GF-D8 (cell line): ENCODE measurements around the gene NPEPL1.
"Not testable (repeated sequence)": the region's sequence is repeated elsewhere in the genome, so short reads cannot be mapped to it uniquely, and the experiment has no call there.

Experiments used
- DNase-seq: peaks from one replicate; lab custom pipeline; 2025; lab: John Stamatoyannopoulos, UW

NPEPL1 gene, protein sequence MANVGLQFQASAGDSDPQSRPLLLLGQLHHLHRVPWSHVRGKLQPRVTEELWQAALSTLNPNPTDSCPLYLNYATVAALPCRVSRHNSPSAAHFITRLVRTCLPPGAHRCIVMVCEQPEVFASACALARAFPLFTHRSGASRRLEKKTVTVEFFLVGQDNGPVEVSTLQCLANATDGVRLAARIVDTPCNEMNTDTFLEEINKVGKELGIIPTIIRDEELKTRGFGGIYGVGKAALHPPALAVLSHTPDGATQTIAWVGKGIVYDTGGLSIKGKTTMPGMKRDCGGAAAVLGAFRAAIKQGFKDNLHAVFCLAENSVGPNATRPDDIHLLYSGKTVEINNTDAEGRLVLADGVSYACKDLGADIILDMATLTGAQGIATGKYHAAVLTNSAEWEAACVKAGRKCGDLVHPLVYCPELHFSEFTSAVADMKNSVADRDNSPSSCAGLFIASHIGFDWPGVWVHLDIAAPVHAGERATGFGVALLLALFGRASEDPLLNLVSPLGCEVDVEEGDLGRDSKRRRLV

DNA sequence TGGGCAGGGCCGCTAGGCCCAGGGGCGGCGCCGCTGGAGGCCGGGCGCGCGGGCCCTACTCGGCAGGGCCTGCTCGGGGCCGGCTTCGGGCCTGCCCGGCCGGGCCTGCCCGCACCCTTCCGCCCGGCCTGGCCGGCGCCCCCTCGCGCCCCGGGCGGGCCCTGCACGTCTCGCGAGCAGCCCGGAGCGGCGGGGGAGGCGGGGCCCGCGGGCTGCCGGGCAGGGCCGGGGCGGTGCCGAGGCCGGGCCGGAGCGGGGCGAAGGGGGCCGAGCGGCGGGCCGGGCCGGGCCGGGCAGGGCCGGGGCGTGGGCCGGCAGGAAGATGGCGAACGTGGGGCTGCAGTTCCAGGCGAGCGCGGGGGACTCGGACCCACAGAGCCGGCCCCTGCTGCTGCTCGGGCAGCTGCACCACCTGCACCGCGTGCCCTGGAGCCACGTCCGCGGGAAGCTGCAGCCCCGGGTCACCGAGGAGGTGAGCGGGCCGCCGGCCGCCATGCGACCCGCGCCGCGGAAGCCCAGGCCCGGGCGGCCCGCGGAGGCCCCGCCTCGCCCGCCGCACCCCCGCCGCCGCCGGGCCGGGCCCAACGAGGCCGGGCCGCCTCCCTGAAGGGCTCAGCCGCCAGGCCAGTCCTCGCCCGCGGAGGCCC lies at the start of gene NPEPL1:
Gene NPEPL1, plus strand, starts transcription at position 222 of the 647 bp plus-strand sequence. Its CDS starts 101 bp downstream, at position 323.
- DNase-seq, result peak; percentile 41

DNA sequence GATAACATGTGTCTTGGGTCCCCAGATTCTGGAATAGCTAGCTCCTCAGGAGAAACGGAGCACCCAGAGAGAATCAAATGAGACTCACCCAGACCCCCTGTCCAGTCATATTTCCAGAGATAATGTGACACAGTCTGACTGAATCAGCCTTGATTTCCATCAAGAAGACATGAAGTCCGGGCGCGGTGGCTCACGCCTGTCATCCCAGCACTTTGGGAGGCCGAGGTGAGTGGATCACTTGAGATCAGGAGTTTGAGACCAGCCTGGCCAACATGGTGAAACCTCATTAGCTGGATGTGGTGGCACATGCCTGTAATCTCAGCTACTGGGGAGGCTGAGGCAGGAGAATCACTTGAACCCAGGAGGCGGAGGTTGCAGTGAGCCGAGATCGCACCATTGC lies 49.7 kb upstream of the NPEPL1 start:
- DNase-seq, result not testable (repeated sequence)

DNA sequence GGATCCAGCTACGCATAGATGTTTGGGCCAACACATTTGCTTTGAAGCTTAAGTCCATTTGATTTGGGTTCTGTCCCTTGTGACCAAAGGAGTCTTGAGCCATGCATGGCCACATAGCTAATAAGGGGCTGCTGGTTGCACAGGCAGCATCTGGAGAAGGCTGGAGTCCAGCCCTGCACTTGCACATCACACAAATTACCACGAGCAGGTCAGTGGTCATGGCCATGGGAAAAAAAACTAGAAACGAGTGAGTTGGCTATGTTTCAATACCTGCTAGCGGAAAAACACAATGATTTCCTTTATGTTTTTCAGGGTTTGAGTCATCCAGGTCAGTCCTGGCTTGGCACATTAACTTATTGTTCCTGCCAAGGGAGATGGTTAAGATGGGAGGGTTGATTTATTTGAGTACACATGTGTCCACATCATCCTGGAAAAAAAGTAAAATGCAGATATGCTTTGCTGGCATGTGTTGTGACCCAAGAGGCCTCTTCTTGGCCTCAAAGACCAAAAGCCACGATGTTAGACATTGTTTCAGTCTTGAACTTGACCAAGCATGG lies 47.1 kb upstream of the NPEPL1 start:
- DNase-seq, result no peak

DNA sequence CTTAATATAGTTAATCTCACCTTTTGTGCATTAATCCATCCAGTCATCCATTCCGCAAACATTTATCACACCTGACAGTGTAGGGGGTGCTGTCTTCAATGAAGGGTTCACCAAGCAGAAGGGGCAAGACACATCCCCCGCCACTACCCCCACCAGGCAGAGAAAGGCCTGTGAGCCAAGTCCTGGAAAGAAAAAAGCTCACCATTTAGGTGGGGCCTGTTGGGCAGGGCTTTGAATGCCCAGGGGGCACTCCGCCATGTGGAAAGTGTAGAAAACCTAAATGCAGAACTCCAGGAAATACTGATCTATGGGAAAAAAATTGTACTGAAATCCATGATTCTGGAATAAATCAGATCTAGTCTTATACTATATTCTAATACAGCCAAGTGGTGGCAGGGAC lies 46.3 kb upstream of the NPEPL1 start:
- DNase-seq, result no peak

DNA sequence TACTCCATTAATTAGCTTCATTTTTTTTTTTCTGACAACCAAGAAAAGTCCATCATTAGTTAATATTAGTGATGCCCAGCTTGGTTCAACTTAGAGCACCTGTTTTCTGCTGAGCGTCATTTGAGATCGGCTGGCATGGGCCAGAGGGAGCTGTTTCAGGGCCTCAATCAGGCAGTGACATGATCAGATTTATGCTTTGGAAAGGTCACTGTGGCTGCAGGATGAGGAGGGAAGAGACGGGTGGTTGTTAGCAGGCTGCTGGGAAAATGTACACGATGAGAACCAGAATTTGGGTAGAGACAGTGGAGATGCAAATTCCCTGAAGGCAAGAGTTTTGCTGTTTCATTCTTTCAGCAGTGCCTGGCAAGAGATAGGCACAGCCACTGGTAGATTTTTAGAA lies 45.9 kb upstream of the NPEPL1 start:
- DNase-seq, result no peak

DNA sequence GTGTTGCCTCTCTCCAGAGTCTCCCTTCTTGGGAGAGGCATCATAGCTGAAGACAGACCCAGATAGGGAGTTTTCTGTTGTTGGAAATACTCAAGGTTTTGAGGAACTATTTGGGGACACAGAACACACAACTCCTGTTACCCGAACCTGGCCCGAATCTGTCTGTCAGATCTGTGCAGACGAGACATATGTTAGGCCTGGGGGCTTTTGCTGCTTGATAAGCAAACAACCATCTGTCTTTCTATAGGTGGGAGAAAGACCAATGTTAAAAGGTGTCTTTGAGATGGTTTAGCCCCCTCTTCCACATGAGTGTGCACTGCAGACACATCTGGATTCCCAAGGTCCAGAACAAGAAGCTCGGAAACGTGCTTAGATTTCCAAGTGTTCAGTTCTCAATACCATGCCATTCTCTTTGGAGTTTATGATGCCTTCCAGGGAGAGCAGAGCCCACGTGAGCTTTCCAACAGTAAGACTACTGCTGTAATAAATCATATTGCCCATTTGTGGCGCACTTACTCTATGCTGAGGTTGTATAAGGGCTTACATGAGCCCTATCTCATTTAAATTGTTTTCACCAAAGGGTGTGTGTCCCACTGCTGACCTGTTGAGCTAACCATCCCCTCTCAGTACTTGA lies 45.3 kb upstream of the NPEPL1 start:
- no peak for DNase-seq

DNA sequence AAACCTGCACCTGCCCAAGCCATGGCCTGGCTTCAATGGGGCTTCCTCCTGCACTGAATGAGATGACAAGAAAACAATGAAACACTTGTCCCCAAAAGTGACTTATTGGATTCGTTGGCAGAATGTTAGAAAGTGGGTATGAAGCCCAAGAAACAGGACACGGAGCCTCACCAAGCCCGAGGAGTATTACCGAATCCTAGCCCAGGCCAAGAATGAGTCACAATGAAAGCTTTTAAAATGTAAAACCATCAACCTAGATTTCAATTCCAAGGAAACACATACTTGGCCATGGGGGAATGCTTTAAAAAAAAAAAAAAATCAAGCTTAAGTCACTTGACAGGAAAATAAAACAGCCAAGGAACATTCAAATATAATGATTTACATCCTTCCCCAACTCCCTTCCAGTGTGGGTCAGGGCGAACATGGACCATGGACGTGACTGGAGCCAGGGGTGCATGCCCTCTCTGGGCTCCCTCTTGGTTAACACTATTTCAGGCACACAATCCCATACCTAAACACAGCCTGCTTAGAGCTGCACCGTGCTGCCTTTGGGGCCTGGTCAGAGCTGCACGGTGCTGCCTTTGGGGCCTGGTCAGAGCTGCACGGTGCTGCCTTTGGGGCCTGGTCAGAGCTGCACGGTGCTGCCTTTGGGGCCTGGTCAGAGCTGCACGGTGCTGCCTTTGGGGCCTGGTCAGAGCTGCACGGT lies 44.7 kb upstream of the NPEPL1 start:
- DNase-seq, result no peak

DNA sequence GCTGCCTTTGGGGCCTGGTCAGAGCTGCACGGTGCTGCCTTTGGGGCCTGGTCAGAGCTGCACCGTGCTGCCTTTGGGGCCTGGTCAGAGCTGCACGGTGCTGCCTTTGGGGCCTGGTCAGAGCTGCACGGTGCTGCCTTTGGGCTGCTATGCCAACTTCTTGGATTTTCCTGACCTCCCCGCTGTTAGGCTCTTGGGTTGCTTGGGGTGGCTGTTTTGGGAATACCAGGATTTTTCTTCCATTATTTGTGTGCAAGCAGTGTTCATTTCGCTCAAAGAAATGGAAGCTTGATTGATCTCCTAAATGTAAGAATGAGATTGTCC lies 44.1 kb upstream of the NPEPL1 start:
- not testable (repeated sequence) for DNase-seq

DNA sequence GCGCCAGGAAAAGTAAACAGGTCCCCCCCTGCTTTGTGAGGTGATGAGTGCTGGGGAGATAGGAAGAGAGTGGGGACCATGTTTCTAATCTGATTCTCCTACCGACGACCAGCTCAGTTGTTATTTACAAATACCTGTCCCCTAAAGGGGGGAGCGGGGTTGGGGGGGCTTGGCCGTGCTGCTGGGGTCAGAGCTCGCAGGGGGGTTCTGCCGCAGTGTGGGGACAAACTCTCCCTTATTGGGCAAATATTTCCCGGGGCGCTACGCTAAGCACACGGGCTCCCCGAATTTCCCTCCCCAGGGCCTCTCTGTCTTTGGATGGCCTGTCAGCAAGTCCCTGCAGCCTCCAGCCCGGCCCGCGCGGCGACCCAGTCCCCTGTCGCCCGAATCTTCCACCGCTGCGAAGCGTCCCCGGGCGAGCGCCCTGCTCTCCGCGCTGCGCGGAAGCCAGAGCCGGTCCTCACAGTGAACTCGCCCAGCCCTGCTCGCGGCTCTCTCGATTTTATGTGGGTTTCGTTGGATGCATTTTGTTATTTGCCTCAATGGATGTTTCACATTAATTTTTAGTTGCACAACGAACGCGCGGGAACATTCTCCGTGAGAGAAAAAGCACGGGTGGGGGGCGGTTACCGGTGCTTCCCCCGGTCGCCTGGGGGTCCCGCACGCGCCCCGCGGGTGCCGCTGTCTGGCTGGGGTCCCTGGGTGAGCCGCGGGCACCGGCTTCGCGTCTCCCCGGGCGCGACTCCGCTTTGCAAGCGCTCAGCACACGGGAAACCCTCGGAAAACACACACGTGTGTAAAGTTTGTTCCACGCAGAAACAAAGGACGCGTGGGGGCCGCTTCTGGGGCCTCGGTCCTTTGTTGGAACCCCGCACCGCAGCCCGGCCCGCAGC lies 43.1 kb upstream of the NPEPL1 start:
- no peak for DNase-seq

DNA sequence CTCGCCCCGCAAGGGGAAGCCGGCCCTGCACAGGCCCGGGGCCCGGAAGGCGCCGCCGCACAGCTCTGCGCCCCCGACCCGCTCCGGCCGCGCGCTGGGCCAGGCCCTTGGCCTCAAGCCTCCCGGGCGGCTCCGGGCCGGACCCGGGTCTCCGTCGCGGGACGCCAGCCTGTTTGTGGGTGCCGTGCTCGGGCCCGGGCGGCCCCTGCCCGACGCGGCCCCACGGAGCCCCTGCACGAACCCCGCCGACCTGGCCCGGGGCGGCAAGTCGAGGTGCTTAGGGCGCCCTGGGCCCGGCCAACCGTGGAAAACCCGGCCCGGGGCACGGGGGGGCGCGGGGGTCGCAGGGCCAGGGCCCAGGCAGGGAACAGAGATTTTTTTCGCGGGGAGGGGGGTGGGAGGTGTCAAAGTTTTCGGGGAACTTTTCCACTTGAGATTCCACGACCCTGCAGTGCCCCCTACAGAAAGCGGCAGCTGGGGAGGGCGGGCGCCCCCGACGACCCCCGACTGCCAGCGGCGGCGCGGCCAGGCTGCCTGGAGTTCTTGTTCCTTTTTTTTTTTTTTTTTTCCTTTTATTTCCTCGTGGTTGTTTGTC lies 42.3 kb upstream of the NPEPL1 start:
- no peak for DNase-seq

DNA sequence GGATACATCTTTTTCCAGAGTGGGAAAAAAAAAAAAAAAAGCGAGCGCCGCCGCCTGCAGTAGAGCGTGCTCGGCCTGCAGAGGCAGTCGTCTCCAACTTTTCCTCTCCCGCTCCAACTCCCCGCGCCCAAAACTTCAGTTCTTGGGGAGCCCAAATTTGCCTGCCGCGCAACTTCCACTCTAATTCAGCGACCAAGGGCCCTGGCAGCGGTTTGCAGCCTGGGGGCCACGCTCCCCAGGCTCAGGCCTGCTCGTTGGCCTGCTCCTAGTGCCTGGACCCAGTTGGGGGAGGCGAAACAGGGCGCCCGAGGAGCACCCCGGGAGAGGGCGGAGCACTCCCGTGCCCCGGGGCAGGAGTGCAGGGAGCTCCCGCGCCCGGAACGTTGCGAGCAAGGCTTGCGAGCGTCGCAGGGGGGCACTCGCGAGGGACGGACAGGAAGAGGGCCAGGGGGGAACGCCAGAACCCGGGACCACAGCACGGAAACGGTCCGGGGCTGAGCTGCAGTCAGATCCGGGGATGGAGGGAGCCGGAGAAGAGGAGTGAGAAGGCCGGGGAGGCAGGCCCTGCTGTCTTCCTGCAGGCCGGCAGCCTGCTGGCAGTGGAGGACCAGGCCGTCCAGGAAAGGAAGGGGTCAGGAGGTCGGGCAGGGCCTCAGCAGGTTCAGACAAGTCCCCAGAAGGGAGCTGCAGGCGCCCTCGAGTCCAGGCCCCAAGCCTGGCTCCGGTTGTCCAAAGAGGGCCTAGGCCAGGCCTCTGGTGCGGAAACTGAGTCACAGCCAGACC lies 41.6 kb upstream of the NPEPL1 start, which contains the start of gene STX16:
Gene STX16, plus strand, starts transcription at position 508 of the 783 bp plus-strand sequence. CDS start 724 bp downstream, outside the sequence.
- peak; percentile 72 for DNase-seq

DNA sequence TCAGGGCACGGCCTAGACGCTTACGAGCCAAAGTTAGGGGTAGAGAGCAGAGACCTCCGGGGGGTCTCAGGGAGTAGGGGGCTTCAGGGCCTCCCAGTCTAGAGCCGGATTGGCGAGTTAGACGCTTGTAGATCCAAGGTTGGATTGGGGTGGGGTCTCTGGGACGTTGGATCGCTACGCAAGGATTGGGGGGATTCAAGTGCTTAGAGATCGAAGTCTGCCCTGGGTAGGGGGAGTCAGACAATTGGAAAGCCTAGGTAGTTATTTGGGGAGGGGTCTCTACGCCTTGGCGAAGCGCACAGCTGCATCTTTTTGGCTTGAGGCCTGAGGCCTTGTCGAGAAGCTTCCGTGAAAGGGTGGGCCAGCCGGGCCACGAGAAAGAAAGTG lies 41.0 kb upstream of the NPEPL1 start:
- no peak for DNase-seq

DNA sequence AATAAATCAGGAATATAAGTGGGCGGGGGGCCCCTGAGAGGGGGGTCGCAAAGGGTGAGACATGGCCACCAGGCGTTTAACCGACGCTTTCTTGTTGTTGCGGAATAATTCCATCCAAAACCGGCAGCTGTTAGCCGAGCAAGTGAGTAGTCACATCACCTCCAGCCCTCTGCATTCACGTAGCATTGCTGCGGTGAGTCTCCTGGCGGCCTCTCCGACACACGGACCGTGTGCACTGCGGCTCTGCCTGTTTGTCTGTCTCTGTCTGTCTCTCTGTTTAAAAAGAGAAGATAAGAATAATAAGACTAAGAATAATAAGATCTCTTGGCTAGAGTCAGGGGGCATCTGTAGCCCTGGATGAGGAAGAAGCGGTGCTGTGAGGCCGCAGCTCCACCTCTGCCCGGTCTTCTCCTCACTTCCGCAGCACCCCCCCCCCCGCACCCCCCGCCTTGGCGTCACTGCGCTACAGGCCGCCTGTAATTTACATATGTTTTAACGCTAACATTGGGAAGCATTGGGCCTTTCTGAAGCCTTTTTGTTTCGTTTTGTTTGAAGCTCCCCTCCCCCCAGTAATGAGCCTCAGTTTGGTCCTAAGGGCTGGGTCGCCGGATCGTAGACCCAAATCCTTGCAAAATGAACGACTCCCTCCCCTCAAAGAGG lies 40.5 kb upstream of the NPEPL1 start:
- DNase-seq, result peak; percentile 62

DNA sequence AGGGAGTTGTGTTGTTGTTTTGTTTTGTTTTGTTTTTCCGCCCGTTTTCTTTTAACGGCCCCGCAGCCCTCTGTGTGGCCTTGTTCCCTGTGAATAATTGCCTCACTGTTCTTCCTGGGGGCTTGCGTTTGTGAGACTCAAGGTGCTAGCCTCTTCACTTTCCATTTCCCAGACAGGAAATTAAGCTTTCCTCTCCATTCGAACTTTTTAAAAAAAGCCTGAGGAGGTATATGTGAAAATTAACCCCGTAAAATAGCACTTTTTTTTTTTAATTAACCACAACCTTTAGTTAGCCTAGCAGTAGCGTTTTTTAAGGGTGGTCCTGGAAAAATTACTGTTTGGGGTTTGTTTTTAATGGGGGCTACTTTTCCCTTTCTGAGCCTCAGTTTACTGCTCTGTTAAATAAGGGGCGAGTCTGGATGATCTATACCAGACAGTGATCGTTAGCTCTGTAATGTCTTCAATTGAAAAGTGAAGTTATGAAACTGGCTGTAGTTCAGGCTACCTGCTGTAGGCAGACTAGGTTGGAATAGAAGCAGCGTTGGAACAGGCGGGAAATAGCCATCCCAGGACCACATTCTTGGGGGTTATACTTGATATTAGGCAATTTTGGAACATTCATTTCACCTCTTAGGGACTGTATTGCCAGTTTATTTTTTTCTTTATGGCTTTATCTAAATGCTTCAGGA lies 39.9 kb upstream of the NPEPL1 start:
- DNase-seq, result no peak

DNA sequence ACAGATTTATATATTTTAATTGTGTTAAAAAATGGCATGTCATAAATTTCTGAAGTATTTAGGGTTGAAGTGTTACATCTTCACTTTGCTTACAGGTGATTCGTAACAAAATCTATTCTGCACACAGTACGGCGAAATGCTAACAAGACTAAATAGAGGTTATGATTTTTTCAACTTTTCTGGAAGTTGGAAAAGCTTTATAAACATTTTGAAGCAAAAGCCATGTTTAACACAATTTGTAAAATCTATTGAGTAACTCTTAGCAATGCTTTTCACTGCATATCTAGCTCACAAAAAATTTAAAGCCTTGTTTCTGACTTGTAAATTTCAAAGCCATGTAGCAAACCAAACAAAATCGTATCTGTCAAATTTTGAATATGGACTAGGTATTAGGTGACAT lies 38.3 kb upstream of the NPEPL1 start:
- no peak for DNase-seq

DNA sequence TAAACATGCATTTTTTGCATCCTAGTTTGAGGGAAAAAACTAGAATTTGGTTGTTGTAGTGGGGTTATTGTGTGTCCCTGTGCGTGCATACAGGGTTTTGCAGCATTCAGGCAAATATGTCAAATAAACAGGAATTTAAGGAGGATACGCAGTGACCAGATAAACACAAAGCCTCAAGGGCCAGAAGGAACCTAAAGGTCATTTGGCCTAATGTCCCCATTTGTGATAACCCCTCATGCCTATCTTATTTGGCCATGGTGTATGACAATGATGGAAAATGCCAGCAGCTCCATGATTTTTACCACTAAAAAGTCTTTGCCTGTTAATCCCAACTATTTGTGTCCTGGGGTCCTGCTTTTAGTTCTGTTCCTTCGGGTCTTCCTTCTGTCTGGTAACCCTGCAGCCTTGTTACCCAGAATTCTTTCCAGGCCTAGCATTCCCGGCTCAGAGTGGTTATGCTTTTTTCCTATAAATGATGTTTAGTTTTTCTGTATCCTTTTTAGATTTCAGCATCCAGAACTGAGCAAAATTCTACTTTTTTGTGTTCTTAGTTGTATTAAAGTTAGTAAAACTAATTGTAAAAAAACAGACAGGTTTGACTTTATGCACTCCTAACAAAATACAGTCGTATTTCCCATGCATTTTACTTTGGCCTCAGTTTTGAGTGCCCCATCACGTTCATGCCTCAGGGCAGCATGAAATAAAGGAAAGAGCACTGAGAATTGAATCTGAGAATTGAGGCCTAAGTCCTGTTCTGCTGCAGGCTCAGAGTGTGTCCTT lies 37.1 kb upstream of the NPEPL1 start:
- no peak for DNase-seq

DNA sequence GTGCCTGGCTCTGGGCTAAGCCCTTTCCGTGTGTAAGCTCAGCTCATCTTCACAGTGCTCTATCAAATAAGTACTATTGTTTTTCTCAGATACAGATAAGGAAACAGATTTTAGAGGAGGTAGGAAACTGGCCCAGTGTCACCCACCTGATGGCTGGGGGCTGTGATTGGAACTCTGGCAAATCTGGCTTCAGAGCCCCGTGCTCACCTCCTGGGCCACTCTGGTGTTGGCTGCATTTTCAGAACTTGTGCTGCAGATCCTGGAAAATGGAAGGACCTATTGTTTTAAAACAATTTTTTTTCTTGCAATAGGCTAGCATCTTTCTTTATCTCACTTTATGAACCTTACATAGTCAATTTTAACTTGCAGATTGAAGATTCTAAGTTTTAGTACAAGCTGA lies 35.8 kb upstream of the NPEPL1 start:
- no peak for DNase-seq

DNA sequence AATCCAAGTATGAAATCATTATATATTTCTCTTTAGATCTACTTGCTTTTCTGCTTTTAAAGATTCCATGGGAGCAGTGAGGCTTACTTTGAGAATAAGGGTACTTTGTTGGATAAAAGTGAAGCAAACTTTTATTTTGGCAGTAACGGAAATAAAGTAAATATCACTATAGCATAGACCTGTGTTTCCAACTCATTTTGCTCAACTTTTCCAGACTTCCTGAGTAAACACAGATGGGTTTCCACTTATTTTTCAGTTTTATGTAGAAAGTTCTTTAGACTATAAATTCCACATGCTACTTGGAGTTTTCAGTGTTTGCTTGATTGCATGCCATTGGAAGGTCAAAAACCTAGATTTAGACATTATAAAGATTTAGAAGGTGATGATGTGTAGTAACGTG lies 35.3 kb upstream of the NPEPL1 start:
- DNase-seq, result no peak
